Upper lobe of right lung (tissue), 1 donor: ENCODE data around the gene VWF. TPM values are rescaled to one million over a fixed set of nuclear protein-coding genes. Genes with fewer than 3 reads are reported as not detected.

Experiments
- ATAC-seq: fragments of 200-7000 bp; cut with Tn5 transposase; one replicate; pipeline ENCODE4 v1.9.1; 2020; ENCODE audit warnings: mild to moderate bottlenecking, moderate library complexity
- DNase-seq: peaks from one replicate; pipeline ENCODE4 v3.0.0-alpha.2; 2020
- H3K27ac ChIP-seq: fragments of 200-600 bp; one replicate; pipeline ENCODE4 v1.8.0; 2022
- H3K27me3 ChIP-seq: fragments of 200-600 bp; one replicate; pipeline ENCODE4 v1.8.0; 2022; ENCODE audit warnings: mild to moderate bottlenecking
- H3K36me3 ChIP-seq: fragments of 200-600 bp; one replicate; pipeline ENCODE4 v1.8.0; 2022
- H3K4me1 ChIP-seq: fragments of 200-600 bp; one replicate; pipeline ENCODE4 v1.8.0; 2022
- H3K4me3 ChIP-seq: fragments of 200-600 bp; one replicate; pipeline ENCODE4 v1.8.0; 2022; ENCODE audit warnings: mild to moderate bottlenecking
- H3K9me3 ChIP-seq: fragments of 200-600 bp; one replicate; pipeline ENCODE4 v1.8.0; 2022
- intact Hi-C: fragments of 100-400 bp; cut with DNase I; formaldehyde crosslinking; loops from one replicate; pipeline ENCODE4 v1.11.0; 2022
- total RNA-seq: library from RNA; stranded (reverse); fragmentation: NEBNext Ultra II Directional; extraction: Animal tissue kit (Norgen Biotek cat#: 25700); gene quantifications from one replicate; pipeline ENCODE4 v1.2.1, GENCODE V29; 2021
- TF ChIP-seq, protein P1 (sequence below): fragments of 200-600 bp; IDR thresholded peaks from one replicate; pipeline ENCODE4 v1.8.0; 2022; ENCODE audit warnings: antibody characterized with exemption
- donor health status: DM: no; HTN: yes; CAD: no; lungs with severe emphysema.

VWF gene
- total RNA-seq, 1 donor from 2014 or later, result 729 TPM

DNA sequence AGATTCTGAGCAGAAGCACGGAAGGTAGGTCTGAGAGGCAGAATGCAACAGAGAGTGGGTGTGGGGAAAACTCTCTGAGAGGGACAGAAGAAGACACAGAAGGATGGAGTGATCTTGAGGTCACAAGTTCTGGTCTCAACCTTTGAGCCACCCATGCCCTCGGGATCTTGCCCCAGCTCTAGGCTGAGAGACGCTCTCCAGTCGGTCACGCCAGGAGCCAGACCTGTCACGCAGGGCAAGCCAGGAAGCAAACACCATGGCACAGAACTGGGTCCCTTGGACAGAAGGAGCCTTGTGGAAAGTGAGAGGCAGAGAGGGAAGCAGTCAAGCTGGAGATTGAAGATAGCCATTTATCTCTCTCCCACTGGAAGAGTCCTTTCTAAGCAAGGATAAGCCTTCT is 79.0 kb downstream of the VWF start:
- no peak for ATAC-seq
- H3K4me3 ChIP-seq, result no peak overlapping the region
- H3K27ac ChIP-seq, result no peak overlapping the region
- no peak for DNase-seq
- no peaks in the 10 kb centered on the region for H3K4me1 ChIP-seq
- TF ChIP-seq, protein P1, sequence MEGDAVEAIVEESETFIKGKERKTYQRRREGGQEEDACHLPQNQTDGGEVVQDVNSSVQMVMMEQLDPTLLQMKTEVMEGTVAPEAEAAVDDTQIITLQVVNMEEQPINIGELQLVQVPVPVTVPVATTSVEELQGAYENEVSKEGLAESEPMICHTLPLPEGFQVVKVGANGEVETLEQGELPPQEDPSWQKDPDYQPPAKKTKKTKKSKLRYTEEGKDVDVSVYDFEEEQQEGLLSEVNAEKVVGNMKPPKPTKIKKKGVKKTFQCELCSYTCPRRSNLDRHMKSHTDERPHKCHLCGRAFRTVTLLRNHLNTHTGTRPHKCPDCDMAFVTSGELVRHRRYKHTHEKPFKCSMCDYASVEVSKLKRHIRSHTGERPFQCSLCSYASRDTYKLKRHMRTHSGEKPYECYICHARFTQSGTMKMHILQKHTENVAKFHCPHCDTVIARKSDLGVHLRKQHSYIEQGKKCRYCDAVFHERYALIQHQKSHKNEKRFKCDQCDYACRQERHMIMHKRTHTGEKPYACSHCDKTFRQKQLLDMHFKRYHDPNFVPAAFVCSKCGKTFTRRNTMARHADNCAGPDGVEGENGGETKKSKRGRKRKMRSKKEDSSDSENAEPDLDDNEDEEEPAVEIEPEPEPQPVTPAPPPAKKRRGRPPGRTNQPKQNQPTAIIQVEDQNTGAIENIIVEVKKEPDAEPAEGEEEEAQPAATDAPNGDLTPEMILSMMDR, result no peak
- H3K27me3 ChIP-seq, result no peaks in the 10 kb centered on the region
- no peaks in the 10 kb centered on the region for H3K9me3 ChIP-seq
- intact Hi-C loops, result no loop called here
- H3K36me3 ChIP-seq, result peaks cover 4% of the 10 kb centered on the region

DNA sequence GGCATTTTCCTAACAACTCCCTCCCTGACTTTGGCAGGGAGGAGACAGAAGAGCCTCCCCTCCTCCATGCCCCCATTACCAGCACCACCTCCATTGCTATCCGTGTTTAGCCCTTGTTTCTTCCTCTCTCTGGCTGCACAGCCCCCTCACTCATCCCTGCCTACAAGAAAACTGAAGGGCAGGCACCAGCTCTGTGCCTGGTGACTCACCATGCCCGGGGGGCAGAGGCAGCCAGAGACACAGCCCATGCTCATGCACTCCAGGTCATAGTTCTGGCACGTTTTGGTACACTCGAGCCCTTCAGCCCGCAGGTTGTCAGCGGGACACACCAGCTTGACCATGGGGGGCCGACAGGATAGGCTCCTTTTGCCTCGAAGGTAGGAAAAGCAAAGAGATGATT is 80.4 kb downstream of the VWF start:
- Histone ChIP-seq H3K4me1 (no peaks in the 10 kb centered on the region), H3K27me3 (no peaks in the 10 kb centered on the region), H3K4me3 (no peak overlapping the region), H3K36me3 (peaks cover 5% of the 10 kb centered on the region), H3K27ac (no peak overlapping the region), H3K9me3 (no peaks in the 10 kb centered on the region)
- intact Hi-C loops, result no loop called here
- TF ChIP-seq, protein P1, result no peak
- DNase-seq, result no peak
- ATAC-seq, result no peak

DNA sequence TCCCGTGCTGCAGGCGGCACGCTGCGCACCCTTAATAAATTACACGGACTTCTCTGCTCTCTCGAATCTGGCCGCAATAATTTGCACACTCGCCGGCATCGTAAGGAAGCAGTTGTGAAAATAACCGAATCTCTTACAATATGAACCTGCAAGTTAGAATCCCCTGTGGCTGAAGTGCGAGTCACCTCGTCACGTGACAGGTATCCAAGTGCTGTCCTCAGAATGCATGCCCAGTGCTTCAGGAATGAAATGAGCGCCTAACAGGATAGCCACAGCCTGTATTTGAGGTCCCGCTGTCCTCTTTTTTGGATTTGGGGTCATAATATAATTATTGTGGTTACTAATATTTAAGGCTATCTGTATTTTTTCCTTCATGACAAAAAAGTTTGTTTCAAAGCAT is 82.0 kb downstream of the VWF start:
- Histone ChIP-seq H3K36me3 (peaks cover 5% of the 10 kb centered on the region), H3K4me1 (no peaks in the 10 kb centered on the region), H3K27me3 (no peaks in the 10 kb centered on the region), H3K9me3 (no peaks in the 10 kb centered on the region), H3K4me3 (no peak overlapping the region), H3K27ac (no peak overlapping the region)
- DNase-seq (no peak), ATAC-seq (no peak)
- TF ChIP-seq, protein P1, result no peak
- intact Hi-C loops, result no loop called here

DNA sequence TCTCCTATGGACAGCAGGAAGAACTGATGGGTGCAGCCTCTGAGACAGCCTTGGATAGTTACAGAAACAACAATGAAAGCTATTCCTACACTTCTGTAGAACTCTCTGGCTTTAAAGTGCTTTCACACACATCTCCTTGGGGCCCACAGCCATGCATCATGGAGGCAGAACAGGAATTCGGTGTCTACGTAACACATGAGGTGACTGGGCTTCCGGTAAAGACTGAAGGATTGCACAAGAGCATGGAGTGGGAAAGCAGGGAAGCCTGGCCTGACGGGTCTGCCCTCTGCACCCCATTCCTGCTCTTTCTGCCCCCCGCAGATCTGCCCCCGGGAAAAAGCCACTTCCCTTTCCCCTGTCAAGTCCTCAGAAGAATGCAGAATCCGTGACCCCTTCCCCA is 82.6 kb downstream of the VWF start:
- Histone ChIP-seq H3K27ac (no peak overlapping the region), H3K9me3 (no peaks in the 10 kb centered on the region), H3K36me3 (peaks cover 5% of the 10 kb centered on the region), H3K27me3 (no peaks in the 10 kb centered on the region), H3K4me1 (no peaks in the 10 kb centered on the region), H3K4me3 (no peak overlapping the region)
- peak; percentile 4 for ATAC-seq
- DNase-seq, result no peak
- TF ChIP-seq, protein P1, result no peak
- intact Hi-C loops, result no loop called here

DNA sequence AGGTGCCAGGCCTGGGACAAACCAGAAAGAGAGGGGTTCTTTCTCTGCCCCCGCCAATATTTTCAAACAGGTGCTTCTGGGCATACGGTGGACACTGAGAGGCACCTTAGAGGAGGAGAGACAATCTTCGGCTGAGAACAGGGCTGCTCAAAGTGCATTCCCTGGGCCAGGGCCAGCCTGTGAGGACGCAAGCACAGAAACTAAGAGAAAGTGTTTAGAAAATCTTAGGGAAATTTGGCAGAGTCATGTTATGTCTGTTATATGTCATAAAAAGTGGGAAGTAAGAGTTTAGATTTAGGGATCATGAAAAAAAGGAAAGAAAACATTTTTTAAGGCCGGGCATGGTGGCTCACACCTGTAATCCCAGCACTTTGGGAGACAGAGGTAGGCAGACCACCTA is 83.7 kb downstream of the VWF start:
- H3K4me3 ChIP-seq, result no peak overlapping the region
- no peaks in the 10 kb centered on the region for H3K4me1 ChIP-seq
- intact Hi-C loops, result no loop called here
- ATAC-seq (no peak), DNase-seq (no peak)
- TF ChIP-seq, protein P1, result no peak
- no peaks in the 10 kb centered on the region for H3K9me3 ChIP-seq
- H3K27ac ChIP-seq, result no peak overlapping the region
- peaks cover 5% of the 10 kb centered on the region for H3K36me3 ChIP-seq
- H3K27me3 ChIP-seq, result no peaks in the 10 kb centered on the region

DNA sequence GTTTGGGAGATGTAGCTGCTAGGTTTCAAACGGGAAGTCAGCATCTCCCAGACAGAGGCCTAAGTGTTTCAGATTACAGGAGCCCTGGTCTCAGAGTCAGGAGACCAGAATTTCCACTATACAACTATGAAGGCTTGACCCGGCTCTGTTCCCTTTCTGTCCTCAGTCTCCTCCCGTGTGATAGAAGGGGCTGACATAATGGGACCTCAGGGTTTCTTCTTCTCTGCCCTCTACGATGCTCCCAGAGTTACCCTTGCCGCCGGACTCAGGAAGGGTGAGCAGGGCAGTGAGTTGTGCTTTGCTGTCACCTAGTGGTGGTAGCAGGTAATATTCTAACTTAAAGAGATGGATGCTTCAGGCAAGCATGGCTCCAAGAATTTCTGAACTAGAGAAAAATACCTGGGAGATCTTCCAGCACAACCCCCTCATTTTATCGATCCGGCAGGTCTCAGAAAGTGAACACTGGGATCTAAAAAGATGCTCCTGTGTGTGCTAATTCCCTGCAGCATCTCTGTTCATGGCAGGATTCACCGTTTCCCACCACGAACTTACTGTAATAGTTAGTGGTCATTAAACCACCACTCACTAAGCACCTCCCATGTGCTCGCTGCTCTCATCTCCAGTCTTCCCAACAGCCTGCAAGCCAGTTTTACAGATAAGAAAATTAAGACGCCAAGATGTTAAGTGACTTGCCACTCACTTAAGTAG is 84.4 kb downstream of the VWF start:
- no peak overlapping the region for H3K4me3 ChIP-seq
- intact Hi-C loops, result no loop called here
- peaks cover 5% of the 10 kb centered on the region for H3K36me3 ChIP-seq
- H3K4me1 ChIP-seq, result no peaks in the 10 kb centered on the region
- TF ChIP-seq, protein P1, result peak; percentile 84
- peak; percentile 86 for ATAC-seq
- no peak for DNase-seq
- H3K9me3 ChIP-seq, result no peaks in the 10 kb centered on the region
- no peak overlapping the region for H3K27ac ChIP-seq
- H3K27me3 ChIP-seq, result no peaks in the 10 kb centered on the region
